Measurements from ENCODE around the gene CHRNA5.
"Not testable (repeated sequence)": the region's sequence is repeated elsewhere in the genome, so short reads cannot be mapped to it uniquely, and the experiment has no call there.

The CHRNA5 gene

DNA sequence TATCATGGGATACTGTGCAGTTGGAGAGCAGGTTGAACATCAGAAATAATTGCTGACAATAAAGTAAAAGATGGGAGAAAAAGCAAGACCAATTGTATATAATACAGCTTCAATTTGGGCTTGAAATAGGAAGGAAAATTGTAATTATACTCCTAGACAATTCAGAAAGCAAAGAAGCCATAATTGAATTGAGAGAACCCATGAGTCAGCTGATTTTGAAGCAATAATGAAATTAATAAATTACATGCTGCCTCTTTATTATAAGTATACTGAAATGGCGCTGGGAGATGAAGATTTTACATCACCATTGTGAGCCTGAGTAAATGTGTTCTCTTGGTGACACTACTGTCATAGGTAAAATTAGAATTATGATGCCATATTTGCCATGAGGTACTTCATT is 32.3 kb downstream of the CHRNA5 start:
- Histone ChIP-seq H3K27me3 (no peaks in the 10 kb centered on the region), H3K4me2 (no peak overlapping the region), H3K27ac (no peak overlapping the region), H3K9ac (no peak overlapping the region), H3K4me1 (no peaks in the 10 kb centered on the region), H3K36me3 (peaks cover 0 to 48% (median 22%) of the 10 kb centered on the region in 11 experiments; a peak in 14 of 22 replicates), H3K4me3 (no peak overlapping the region), H3K9me3 (replicated peaks in 1 of 11) (no peaks in the 10 kb centered on the region), H4K20me1 (no peaks in the 10 kb centered on the region)
- TF ChIP-seq Cebpa-rat (IDR thresholded peaks at IDR 0.05), result no peak

DNA sequence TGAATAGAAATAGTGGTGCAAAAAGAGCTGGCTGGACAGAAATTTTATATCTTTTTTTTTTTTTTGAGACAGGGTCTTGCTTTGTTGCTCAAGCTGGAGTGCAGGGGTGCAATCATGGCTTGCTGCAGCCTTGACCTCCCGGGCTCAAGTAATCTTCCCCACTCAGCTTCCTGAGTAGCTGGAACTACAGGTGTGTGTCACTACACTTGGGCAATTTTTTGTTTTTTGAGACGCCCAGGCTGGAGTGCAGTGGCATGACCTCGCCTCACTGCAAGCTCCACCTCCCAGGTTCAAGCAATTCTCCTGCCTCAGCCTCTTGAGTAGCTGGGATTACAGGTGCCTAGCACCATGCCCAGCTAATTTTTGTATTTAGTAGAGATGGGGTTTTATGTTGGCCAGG is 33.0 kb downstream of the CHRNA5 start:
- H3K36me3 ChIP-seq, result peaks cover 0 to 41% (median 20%) of the 10 kb centered on the region in 11 experiments; a peak in 14 of 22 replicates
- no peak overlapping the region for H3K9ac ChIP-seq
- no peaks in the 10 kb centered on the region for H3K9me3 ChIP-seq (replicated peaks in 1 of 11)
- no peak overlapping the region for H3K4me3 ChIP-seq
- H3K27me3 ChIP-seq, result no peaks in the 10 kb centered on the region
- H3K4me2 ChIP-seq, result no peak overlapping the region
- no peak overlapping the region for H3K27ac ChIP-seq
- no peaks in the 10 kb centered on the region for H3K4me1 ChIP-seq
- no peaks in the 10 kb centered on the region for H4K20me1 ChIP-seq
- TF ChIP-seq Cebpa-rat (IDR thresholded peaks at IDR 0.05), result no peak

- no peak overlapping the region for H3K9ac ChIP-seq
- no peak for TF ChIP-seq Cebpa-rat (IDR thresholded peaks at IDR 0.05)
Measured at GRCh38 chr15:78599189-78599588, 33.9 kb downstream of the CHRNA5 start.

DNA sequence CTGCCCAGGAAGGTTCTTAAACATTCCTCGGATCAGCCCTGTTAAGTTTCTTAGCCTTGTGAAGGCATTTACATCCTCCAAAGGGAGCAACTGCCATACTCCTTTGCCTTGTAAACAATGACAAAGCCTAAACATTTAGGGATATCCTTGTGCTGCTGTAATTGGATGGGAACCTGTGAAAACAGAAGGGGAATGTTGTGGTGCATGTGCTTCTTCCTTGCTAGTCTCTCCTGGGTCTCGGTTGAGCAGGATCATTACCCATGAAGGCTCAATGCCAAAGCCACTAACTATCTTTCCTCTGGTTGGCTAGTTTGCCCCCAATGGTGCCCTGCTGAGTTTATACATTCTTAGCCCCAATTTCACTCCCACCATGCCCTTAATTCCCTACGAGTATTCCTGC is 38.1 kb downstream of the CHRNA5 start:
- Histone ChIP-seq H3K36me3 (peaks cover 0 to 20% (median 7%) of the 10 kb centered on the region in 11 experiments; a peak in 8 of 22 replicates), H3K4me2 (no peak overlapping the region), H3K4me1 (no peaks in the 10 kb centered on the region), H3K27me3 (no peaks in the 10 kb centered on the region), H3K27ac (no peak overlapping the region), H3K9ac (no peak overlapping the region), H3K4me3 (no peak overlapping the region), H4K20me1 (no peaks in the 10 kb centered on the region), H3K9me3 (replicated peaks in 1 of 11) (peaks cover 0 to 3% (median 0%) of the 10 kb centered on the region in 11 experiments; a peak in 1 of 22 replicates)
- no peak for TF ChIP-seq Cebpa-rat (IDR thresholded peaks at IDR 0.05)

More at GRCh38 chr15:78599189-78599588, 33.9 kb downstream of the CHRNA5 start:
- Histone ChIP-seq H3K9me3 (replicated peaks in 1 of 11) (no peaks in the 10 kb centered on the region), H3K4me1 (no peaks in the 10 kb centered on the region), H3K4me2 (no peak overlapping the region), H3K4me3 (no peak overlapping the region), H4K20me1 (no peaks in the 10 kb centered on the region), H3K27ac (no peak overlapping the region), H3K27me3 (no peaks in the 10 kb centered on the region), H3K36me3 (peaks cover 0 to 33% (median 12%) of the 10 kb centered on the region in 11 experiments; a peak in 13 of 22 replicates)

- no peaks in the 10 kb centered on the region for H4K20me1 ChIP-seq
- H3K27ac ChIP-seq, result no peak overlapping the region
- H3K36me3 ChIP-seq, result peaks cover 0 to 20% (median 7%) of the 10 kb centered on the region in 11 experiments; a peak in 7 of 22 replicates
- no peak overlapping the region for H3K4me3 ChIP-seq
- H3K27me3 ChIP-seq, result no peaks in the 10 kb centered on the region
- no peak overlapping the region for H3K4me2 ChIP-seq
- H3K9me3 ChIP-seq (replicated peaks in 1 of 11), result peaks cover 0 to 3% (median 0%) of the 10 kb centered on the region in 11 experiments; a peak in 1 of 22 replicates
- no peak for TF ChIP-seq Cebpa-rat (IDR thresholded peaks at IDR 0.05)
- H3K4me1 ChIP-seq, result no peaks in the 10 kb centered on the region
- no peak overlapping the region for H3K9ac ChIP-seq
Measured at GRCh38 chr15:78604420-78604819, 39.1 kb downstream of the CHRNA5 start.

- H3K4me3 ChIP-seq, result no peak overlapping the region
Measured at GRCh38 chr15:78605201-78605600, 39.9 kb downstream of the CHRNA5 start.

GRCh38 chr15:78605680-78606079 is 40.4 kb downstream of the CHRNA5 start:
- Histone ChIP-seq H3K9ac (no peak overlapping the region), H3K27me3 (no peaks in the 10 kb centered on the region), H3K27ac (no peak overlapping the region), H4K20me1 (no peaks in the 10 kb centered on the region), H3K4me2 (no peak overlapping the region), H3K9me3 (replicated peaks in 1 of 11) (peaks cover 0 to 3% (median 0%) of the 10 kb centered on the region in 11 experiments; a peak in 1 of 22 replicates), H3K4me1 (no peaks in the 10 kb centered on the region), H3K4me3 (no peak overlapping the region), H3K36me3 (peaks cover 0 to 19% (median 7%) of the 10 kb centered on the region in 11 experiments; a peak in 7 of 22 replicates)
- TF ChIP-seq Cebpa-rat (IDR thresholded peaks at IDR 0.05), result no peak

More at GRCh38 chr15:78605201-78605600, 39.9 kb downstream of the CHRNA5 start:
- Histone ChIP-seq H3K27ac (no peak overlapping the region), H3K4me2 (no peak overlapping the region), H3K36me3 (peaks cover 0 to 20% (median 7%) of the 10 kb centered on the region in 11 experiments; a peak in 7 of 22 replicates), H3K27me3 (no peaks in the 10 kb centered on the region), H3K9me3 (replicated peaks in 1 of 11) (peaks cover 0 to 3% (median 0%) of the 10 kb centered on the region in 11 experiments; a peak in 1 of 22 replicates), H4K20me1 (no peaks in the 10 kb centered on the region), H3K9ac (no peak overlapping the region), H3K4me1 (no peaks in the 10 kb centered on the region)
- no peak for TF ChIP-seq Cebpa-rat (IDR thresholded peaks at IDR 0.05)

DNA sequence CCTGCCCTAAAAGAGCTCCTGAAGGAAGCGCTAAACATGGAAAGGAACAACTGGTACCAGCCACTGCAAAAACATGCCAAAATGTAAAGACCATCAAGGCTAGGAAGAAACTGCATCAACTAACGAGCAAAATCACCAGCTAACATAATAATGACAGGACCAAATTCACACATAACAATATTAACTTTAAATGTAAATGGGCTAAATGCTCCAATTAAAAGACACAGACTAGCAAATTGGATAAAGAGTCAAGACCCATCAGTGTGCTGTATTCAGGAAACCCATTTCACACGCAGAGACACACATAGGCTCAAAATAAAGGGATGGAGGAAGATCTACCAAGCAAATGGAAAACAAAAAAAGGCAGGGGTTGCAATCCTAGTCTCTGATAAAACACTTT is 44.2 kb downstream of the CHRNA5 start:
- not testable (repeated sequence) for H4K20me1 ChIP-seq; H3K9ac ChIP-seq; H3K4me1 ChIP-seq; H3K4me3 ChIP-seq; H3K36me3 ChIP-seq; H3K9me3 ChIP-seq (replicated peaks in 1 of 11); H3K27me3 ChIP-seq; H3K27ac ChIP-seq; H3K4me2 ChIP-seq

- H3K36me3 ChIP-seq, result no peaks in the 10 kb centered on the region
- H3K9ac ChIP-seq, result no peak overlapping the region
- H3K4me3 ChIP-seq, result no peak overlapping the region
- H4K20me1 ChIP-seq, result peaks cover 0 to 8% (median 0%) of the 10 kb centered on the region in 11 experiments; a peak in 3 of 22 replicates
- no peak for TF ChIP-seq Cebpa-rat (IDR thresholded peaks at IDR 0.05)
- no peak overlapping the region for H3K27ac ChIP-seq
- no peaks in the 10 kb centered on the region for H3K9me3 ChIP-seq (replicated peaks in 1 of 11)
- peaks cover 5 to 7% (median 6%) of the 10 kb centered on the region in 11 experiments for H3K27me3 ChIP-seq
- H3K4me1 ChIP-seq, result peaks cover 0 to 16% (median 2%) of the 10 kb centered on the region in 10 experiments; a peak in 8 of 20 replicates
- H3K4me2 ChIP-seq, result no peak overlapping the region
Measured at GRCh38 chr15:78614021-78614420, 48.7 kb downstream of the CHRNA5 start.

DNA sequence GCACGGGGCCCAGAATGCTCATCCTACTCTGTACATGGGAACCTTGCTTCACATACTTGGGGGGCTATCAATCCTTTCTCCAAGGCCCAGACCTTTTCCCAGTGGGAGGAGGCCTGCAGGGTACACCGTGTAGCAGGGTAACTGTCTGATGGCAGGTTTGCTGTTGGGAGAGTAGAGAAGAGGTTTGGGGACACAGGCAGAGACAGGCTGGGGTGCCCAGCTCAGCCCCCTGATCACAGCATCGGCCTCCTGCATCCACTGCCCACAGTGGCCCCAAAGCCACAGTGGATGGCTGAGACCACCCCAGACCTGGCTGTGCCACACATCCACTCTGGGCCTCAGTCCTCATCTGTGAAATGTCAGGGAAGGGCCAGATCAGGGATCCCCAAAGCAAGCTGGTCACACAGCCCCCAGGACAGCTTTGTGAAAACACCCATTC is 49.9 kb downstream of the CHRNA5 start:
- Histone ChIP-seq H3K27me3 (peaks cover 16 to 18% (median 17%) of the 10 kb centered on the region in 11 experiments), H4K20me1 (peaks cover 0 to 19% (median 5%) of the 10 kb centered on the region in 11 experiments; a peak in 8 of 22 replicates), H3K9ac (no peak overlapping the region), H3K27ac (no peak overlapping the region), H3K9me3 (replicated peaks in 1 of 11) (no peaks in the 10 kb centered on the region), H3K36me3 (no peaks in the 10 kb centered on the region), H3K4me3 (no peak overlapping the region), H3K4me2 (no peak overlapping the region), H3K4me1 (peaks cover 4 to 21% (median 8%) of the 10 kb centered on the region in 10 experiments; a peak in 18 of 20 replicates)
- TF ChIP-seq Cebpa-rat (IDR thresholded peaks at IDR 0.05), result no peak

Measured in BLaER1 treated with 17β-estradiol and CSF1 and Interleukin-3, amounts not matched to agents 10 nM and 100 nM (cell line).